Mononuclear cell (primary cell): ENCODE results near the gene FAT3. TPM values are rescaled to one million over a fixed set of nuclear protein-coding genes. Genes with fewer than 3 reads are reported as not detected.

Experiments
- H3K27me3 ChIP-seq: 2 replicates; pipeline ENCODE4 v1.6.0; 2011; ENCODE audit warnings: low read length, control low read depth; ENCODE audit not compliant: insufficient read depth
- H3K4me1 ChIP-seq: 2 replicates; pipeline ENCODE4 v1.5.1; 2011; ENCODE audit warnings: mild to moderate bottlenecking, low read length, control low read depth; ENCODE audit not compliant: insufficient read depth
- H3K4me3 ChIP-seq: 2 replicates; pipeline ENCODE4 v1.5.1; 2011; ENCODE audit warnings: mild to moderate bottlenecking, low read length, moderate library complexity
- H3K9me3 ChIP-seq: 2 replicates; pipeline ENCODE4 v1.5.1; 2011; ENCODE audit warnings: low read depth, mild to moderate bottlenecking, control low read depth, low read length
- total RNA-seq: library from RNA; depleted of rRNA; stranded (reverse); fragments of >200 nt; gene quantifications from one replicate; pipeline ENCODE4 v1.2.3, GENCODE V29; 2012

The FAT3 gene
- total RNA-seq, 1 donor, result under 0.01 TPM

GRCh38 chr11:92224054-92224406, 588 bp upstream of the FAT3 start:
- no peaks in the 10 kb centered on the region for H3K9me3 ChIP-seq

GRCh38 chr11:92225125-92225567, 528 bp downstream of the FAT3 start:
- Histone ChIP-seq H3K4me3 (no peak overlapping the region), H3K4me1 (no peaks in the 10 kb centered on the region), H3K9me3 (no peaks in the 10 kb centered on the region), H3K27me3 (peaks cover 61% of the 10 kb centered on the region)

More at GRCh38 chr11:92224054-92224406, 588 bp upstream of the FAT3 start:
- H3K27me3 ChIP-seq, result peaks cover 61% of the 10 kb centered on the region
- H3K4me3 ChIP-seq, result no peak overlapping the region
- no peaks in the 10 kb centered on the region for H3K4me1 ChIP-seq

GRCh38 chr11:92225568-92226330, 1.1 kb downstream of the FAT3 start:
- H3K4me3 ChIP-seq, result no peak overlapping the region
- no peaks in the 10 kb centered on the region for H3K9me3 ChIP-seq
- peaks cover 61% of the 10 kb centered on the region for H3K27me3 ChIP-seq
- H3K4me1 ChIP-seq, result no peaks in the 10 kb centered on the region

- peaks cover 61% of the 10 kb centered on the region for H3K27me3 ChIP-seq
- no peaks in the 10 kb centered on the region for H3K4me1 ChIP-seq
- no peaks in the 10 kb centered on the region for H3K9me3 ChIP-seq
- H3K4me3 ChIP-seq, result no peak overlapping the region
These were observed 2.0 kb downstream of the FAT3 start for GRCh38 chr11:92226331-92227229.

- H3K4me3 ChIP-seq, result no peak overlapping the region
- no peaks in the 10 kb centered on the region for H3K4me1 ChIP-seq
- H3K27me3 ChIP-seq, result peaks cover 54% of the 10 kb centered on the region
- H3K9me3 ChIP-seq, result no peaks in the 10 kb centered on the region
These were observed 2.7 kb downstream of the FAT3 start for GRCh38 chr11:92227230-92227814.

- Histone ChIP-seq H3K27me3 (peaks cover 45% of the 10 kb centered on the region), H3K4me3 (no peak overlapping the region), H3K4me1 (no peaks in the 10 kb centered on the region), H3K9me3 (no peaks in the 10 kb centered on the region)
These were observed 3.6 kb downstream of the FAT3 start for GRCh38 chr11:92227959-92228935.

- no peaks in the 10 kb centered on the region for H3K27me3 ChIP-seq
- H3K4me1 ChIP-seq, result no peaks in the 10 kb centered on the region
- H3K4me3 ChIP-seq, result no peak overlapping the region
- no peaks in the 10 kb centered on the region for H3K9me3 ChIP-seq
These were observed 12.2 kb downstream of the FAT3 start for GRCh38 chr11:92236856-92237255.

GRCh38 chr11:92240916-92241315, 16.3 kb downstream of the FAT3 start:
- Histone ChIP-seq H3K9me3 (no peaks in the 10 kb centered on the region), H3K27me3 (no peaks in the 10 kb centered on the region), H3K4me3 (no peak overlapping the region), H3K4me1 (no peaks in the 10 kb centered on the region)

GRCh38 chr11:92245700-92246271, 21.2 kb downstream of the FAT3 start:
- H3K4me1 ChIP-seq, result no peaks in the 10 kb centered on the region
- H3K27me3 ChIP-seq, result no peaks in the 10 kb centered on the region
- H3K4me3 ChIP-seq, result no peak overlapping the region
- H3K9me3 ChIP-seq, result no peaks in the 10 kb centered on the region

- H3K9me3 ChIP-seq, result no peaks in the 10 kb centered on the region
- no peak overlapping the region for H3K4me3 ChIP-seq
- H3K4me1 ChIP-seq, result no peaks in the 10 kb centered on the region
- no peaks in the 10 kb centered on the region for H3K27me3 ChIP-seq
These were observed 22.0 kb downstream of the FAT3 start for GRCh38 chr11:92246630-92247029.

GRCh38 chr11:92249156-92249753, 24.6 kb downstream of the FAT3 start:
- no peaks in the 10 kb centered on the region for H3K4me1 ChIP-seq
- no peaks in the 10 kb centered on the region for H3K9me3 ChIP-seq
- H3K27me3 ChIP-seq, result no peaks in the 10 kb centered on the region
- H3K4me3 ChIP-seq, result no peak overlapping the region

GRCh38 chr11:92251980-92252379, 27.4 kb downstream of the FAT3 start:
- Histone ChIP-seq H3K4me3 (no peak overlapping the region), H3K9me3 (no peaks in the 10 kb centered on the region), H3K4me1 (no peaks in the 10 kb centered on the region), H3K27me3 (no peaks in the 10 kb centered on the region)

- no peak overlapping the region for H3K4me3 ChIP-seq
- H3K4me1 ChIP-seq, result no peaks in the 10 kb centered on the region
- H3K27me3 ChIP-seq, result no peaks in the 10 kb centered on the region
- no peaks in the 10 kb centered on the region for H3K9me3 ChIP-seq
These were observed 28.8 kb downstream of the FAT3 start for GRCh38 chr11:92253421-92253820.

- Histone ChIP-seq H3K4me1 (no peaks in the 10 kb centered on the region), H3K27me3 (no peaks in the 10 kb centered on the region), H3K9me3 (no peaks in the 10 kb centered on the region), H3K4me3 (no peak overlapping the region)
These were observed 29.3 kb downstream of the FAT3 start for GRCh38 chr11:92253945-92254344.
